Right lobe of liver (tissue), 4 donors: ENCODE results near the gene YBEY.

Experiments used
- POLR2A ChIP-seq: fragments of 450-650 bp; IDR thresholded peaks from one replicate; pipeline ENCODE4 v1.6.1; 2017; ENCODE audit warnings: antibody characterized with exemption, mild to moderate bottlenecking
- TF ChIP-seq, protein P1 (sequence below), 4 donors: fragments of 200-600 bp in 3 of 4; fragments of 450-650 bp in 1 of 4; IDR thresholded peaks; one replicate each; pipeline versions ENCODE4 v1.5.1 to v1.8.0; 2016 to 2022; ENCODE audit warnings: antibody characterized with exemption in 4 of 4, mild to moderate bottlenecking in 2 of 4
- donor health status: DM: no; HTN: no; CAD: no.
- donor health status: DM: no; HTN: no; CAD: no.
- donor health status: DM: no; HTN: yes; CAD: no.

DNA sequence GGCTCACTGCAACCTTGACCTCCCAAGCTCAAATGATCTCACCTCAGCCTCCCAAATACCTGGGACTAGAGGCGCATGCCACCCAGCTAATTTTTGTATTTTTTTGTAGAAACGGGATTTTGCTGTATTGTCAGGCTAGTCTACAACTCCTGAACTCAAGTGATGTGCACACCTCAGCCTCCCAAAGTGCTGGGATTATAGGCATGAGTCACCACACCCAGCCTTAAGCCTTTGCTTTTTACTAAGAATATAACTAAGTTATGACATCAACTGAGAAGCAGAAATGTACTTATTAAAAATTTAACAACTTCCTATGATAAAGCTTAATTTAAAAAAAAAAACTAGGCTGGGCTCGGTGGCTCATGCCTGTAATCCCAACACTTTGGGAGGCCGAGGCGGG is 48.7 kb upstream of the YBEY start:
- TF ChIP-seq POLR2A, result no peak
- TF ChIP-seq, protein P1, sequence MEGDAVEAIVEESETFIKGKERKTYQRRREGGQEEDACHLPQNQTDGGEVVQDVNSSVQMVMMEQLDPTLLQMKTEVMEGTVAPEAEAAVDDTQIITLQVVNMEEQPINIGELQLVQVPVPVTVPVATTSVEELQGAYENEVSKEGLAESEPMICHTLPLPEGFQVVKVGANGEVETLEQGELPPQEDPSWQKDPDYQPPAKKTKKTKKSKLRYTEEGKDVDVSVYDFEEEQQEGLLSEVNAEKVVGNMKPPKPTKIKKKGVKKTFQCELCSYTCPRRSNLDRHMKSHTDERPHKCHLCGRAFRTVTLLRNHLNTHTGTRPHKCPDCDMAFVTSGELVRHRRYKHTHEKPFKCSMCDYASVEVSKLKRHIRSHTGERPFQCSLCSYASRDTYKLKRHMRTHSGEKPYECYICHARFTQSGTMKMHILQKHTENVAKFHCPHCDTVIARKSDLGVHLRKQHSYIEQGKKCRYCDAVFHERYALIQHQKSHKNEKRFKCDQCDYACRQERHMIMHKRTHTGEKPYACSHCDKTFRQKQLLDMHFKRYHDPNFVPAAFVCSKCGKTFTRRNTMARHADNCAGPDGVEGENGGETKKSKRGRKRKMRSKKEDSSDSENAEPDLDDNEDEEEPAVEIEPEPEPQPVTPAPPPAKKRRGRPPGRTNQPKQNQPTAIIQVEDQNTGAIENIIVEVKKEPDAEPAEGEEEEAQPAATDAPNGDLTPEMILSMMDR (IDR thresholded peaks at IDR 0.05), result no peak
